Activated T-helper 1 cell treated with Interleukin-2 at 50 U/mL for 16 hours (primary cell): Measurements from ENCODE around the gene MARCHF9.

Experiments used
- DNase-seq: peaks from one replicate; pipeline ENCODE4 v3.0.0-alpha.2; 2020; ENCODE audit warnings: low read depth

The MARCHF9 gene

GRCh38 chr12:57737467-57738460, 17.1 kb upstream of the MARCHF9 start:
- no peak for DNase-seq

GRCh38 chr12:57738661-57739237, 16.2 kb upstream of the MARCHF9 start, which contains the start of gene AGAP2:
Gene AGAP2 (minus strand): TSS chr12:57738742. CDS start chr12:57738246, 496 bp downstream.
- DNase-seq, result no peak

- no peak for DNase-seq
Observed at GRCh38 chr12:57739387-57739786, 15.5 kb upstream of the MARCHF9 start.

- no peak for DNase-seq
Observed at GRCh38 chr12:57739914-57740538, 14.9 kb upstream of the MARCHF9 start.

GRCh38 chr12:57740656-57741412, 14.1 kb upstream of the MARCHF9 start:
- peak; percentile 70 for DNase-seq

- DNase-seq, result no peak
Observed at GRCh38 chr12:57741413-57741789, 13.5 kb upstream of the MARCHF9 start.

GRCh38 chr12:57741844-57742738, 12.8 kb upstream of the MARCHF9 start:
- DNase-seq, result peak; percentile 68

GRCh38 chr12:57743769-57744168, 11.1 kb upstream of the MARCHF9 start:
- no peak for DNase-seq

- DNase-seq, result peak; percentile 33
Observed at GRCh38 chr12:57744194-57744776, 10.6 kb upstream of the MARCHF9 start.

- DNase-seq, result peak; percentile 84
Observed at GRCh38 chr12:57744777-57745484, 10.0 kb upstream of the MARCHF9 start, which contains the start of gene TSPAN31. Gene TSPAN31 (plus strand): TSS chr12:57745039. CDS start chr12:57745155, 116 bp downstream.

GRCh38 chr12:57745485-57745881, 9.4 kb upstream of the MARCHF9 start:
- DNase-seq, result no peak

GRCh38 chr12:57746025-57746424, 8.9 kb upstream of the MARCHF9 start:
- DNase-seq, result no peak

- DNase-seq, result no peak
Observed at GRCh38 chr12:57749061-57749460, 5.8 kb upstream of the MARCHF9 start.

GRCh38 chr12:57750561-57751431, 4.1 kb upstream of the MARCHF9 start:
- DNase-seq, result no peak

- DNase-seq, result no peak
Observed at GRCh38 chr12:57751432-57751787, 3.5 kb upstream of the MARCHF9 start.

GRCh38 chr12:57751788-57752667, 2.9 kb upstream of the MARCHF9 start, which contains the start of gene CDK4:
Gene CDK4 (minus strand): TSS chr12:57752310. CDS start chr12:57751717, 593 bp downstream.
- peak; percentile 98 for DNase-seq

- DNase-seq, result no peak
Observed at GRCh38 chr12:57752668-57753000, 2.3 kb upstream of the MARCHF9 start.
